Activated naive CD4-positive, alpha-beta T cell treated with anti-CD3 and anti-CD28 coated beads, Interleukin-2, amount 10 ng/mL, durations not matched to agents 7 days and 5 days (primary cell): ENCODE data around the gene TSHZ2.

Experiments
- CTCF ChIA-PET: fragments of 350-600 bp; sonication (Branson Sonifier 250); formaldehyde crosslinking; loops from one replicate; lab custom pipeline; 2021; ENCODE audit warnings: antibody characterized with exemption; lab: Charles Lee
- DNase-seq: peaks from one replicate; pipeline ENCODE4 v3.0.0-alpha.2; 2020
- H3K27ac Mint-ChIP-seq: one replicate; pipeline ENCODE4 v1.8.0; 2021; ENCODE audit warnings: mild to moderate bottlenecking, moderate library complexity, mixed read lengths
- H3K27me3 Mint-ChIP-seq: one replicate; pipeline ENCODE4 v1.8.0; 2021; ENCODE audit warnings: mild to moderate bottlenecking, mixed read lengths
- H3K36me3 Mint-ChIP-seq: one replicate; pipeline ENCODE4 v1.8.0; 2021; ENCODE audit warnings: mixed read lengths
- H3K4me1 Mint-ChIP-seq: one replicate; pipeline ENCODE4 v1.8.0; 2021; ENCODE audit warnings: mixed read lengths
- H3K4me3 Mint-ChIP-seq: one replicate; pipeline ENCODE4 v1.8.0; 2021; ENCODE audit warnings: mild to moderate bottlenecking, moderate library complexity, mixed read lengths
- H3K9me3 Mint-ChIP-seq: one replicate; pipeline ENCODE4 v1.8.0; 2021; ENCODE audit warnings: mixed read lengths

The TSHZ2 gene

GRCh38 chr20:53334861-53335260, 362.7 kb downstream of the TSHZ2 start:
- Mint-ChIP-seq H3K4me1 (peaks cover 3% of the 10 kb centered on the region), H3K27me3 (no peaks in the 10 kb centered on the region), H3K9me3 (no peaks in the 10 kb centered on the region), H3K36me3 (no peaks in the 10 kb centered on the region), H3K27ac (no peak overlapping the region), H3K4me3 (no peak overlapping the region)
- no peak for DNase-seq
- CTCF ChIA-PET, result no interaction called here

GRCh38 chr20:53335555-53335954, 363.4 kb downstream of the TSHZ2 start:
- Mint-ChIP-seq H3K4me3 (no peak overlapping the region), H3K27me3 (no peaks in the 10 kb centered on the region), H3K36me3 (no peaks in the 10 kb centered on the region), H3K4me1 (peaks cover 3% of the 10 kb centered on the region), H3K27ac (no peak overlapping the region), H3K9me3 (no peaks in the 10 kb centered on the region)
- CTCF ChIA-PET, result no interaction called here
- no peak for DNase-seq

GRCh38 chr20:53336892-53337291, 364.7 kb downstream of the TSHZ2 start:
- CTCF ChIA-PET, result no interaction called here

GRCh38 chr20:53337390-53338101, 365.4 kb downstream of the TSHZ2 start:
- H3K27ac Mint-ChIP-seq, result no peak overlapping the region
- H3K4me3 Mint-ChIP-seq, result no peak overlapping the region
- no peaks in the 10 kb centered on the region for H3K36me3 Mint-ChIP-seq
- CTCF ChIA-PET, result no interaction called here
- H3K4me1 Mint-ChIP-seq, result peaks cover 3% of the 10 kb centered on the region
- DNase-seq, result no peak
- H3K27me3 Mint-ChIP-seq, result no peaks in the 10 kb centered on the region
- no peaks in the 10 kb centered on the region for H3K9me3 Mint-ChIP-seq

More at GRCh38 chr20:53336892-53337291, 364.7 kb downstream of the TSHZ2 start:
- Mint-ChIP-seq H3K27me3 (no peaks in the 10 kb centered on the region), H3K9me3 (no peaks in the 10 kb centered on the region), H3K4me1 (peaks cover 3% of the 10 kb centered on the region), H3K36me3 (no peaks in the 10 kb centered on the region), H3K27ac (no peak overlapping the region), H3K4me3 (no peak overlapping the region)
- DNase-seq, result no peak

- H3K27ac Mint-ChIP-seq, result no peak overlapping the region
- CTCF ChIA-PET, result interaction anchor here (0.8 kb wide), 1 partner anchor 1026 kb away, joined by 3 read pairs; no protein-coding TSS in a partner anchor
- H3K27me3 Mint-ChIP-seq, result no peaks in the 10 kb centered on the region
- H3K4me1 Mint-ChIP-seq, result peaks cover 3% of the 10 kb centered on the region
- DNase-seq, result no peak
- H3K36me3 Mint-ChIP-seq, result no peaks in the 10 kb centered on the region
- H3K9me3 Mint-ChIP-seq, result no peaks in the 10 kb centered on the region
- no peak overlapping the region for H3K4me3 Mint-ChIP-seq
Observed at GRCh38 chr20:53338716-53339115, 366.6 kb downstream of the TSHZ2 start.

GRCh38 chr20:53342429-53342828, 370.3 kb downstream of the TSHZ2 start:
- H3K9me3 Mint-ChIP-seq, result no peaks in the 10 kb centered on the region

GRCh38 chr20:53343448-53343847, 371.3 kb downstream of the TSHZ2 start:
- DNase-seq, result no peak
- Mint-ChIP-seq H3K9me3 (no peaks in the 10 kb centered on the region), H3K36me3 (no peaks in the 10 kb centered on the region), H3K4me3 (no peak overlapping the region), H3K27me3 (no peaks in the 10 kb centered on the region), H3K27ac (no peak overlapping the region), H3K4me1 (peaks cover 5% of the 10 kb centered on the region)
- CTCF ChIA-PET, result interaction anchor here (0.6 kb wide), 1 partner anchor 52 kb away, joined by 3 read pairs; no protein-coding TSS in a partner anchor

More at GRCh38 chr20:53342429-53342828, 370.3 kb downstream of the TSHZ2 start:
- no peak for DNase-seq
- peaks cover 5% of the 10 kb centered on the region for H3K4me1 Mint-ChIP-seq
- H3K4me3 Mint-ChIP-seq, result no peak overlapping the region
- H3K27ac Mint-ChIP-seq, result no peak overlapping the region
- no peaks in the 10 kb centered on the region for H3K27me3 Mint-ChIP-seq
- H3K36me3 Mint-ChIP-seq, result no peaks in the 10 kb centered on the region
- CTCF ChIA-PET, result interaction anchor here (1.0 kb wide), 1 partner anchor 10 kb away, joined by 3 read pairs; no protein-coding TSS in a partner anchor

- no peak overlapping the region for H3K27ac Mint-ChIP-seq
- H3K4me1 Mint-ChIP-seq, result peaks cover 5% of the 10 kb centered on the region
- DNase-seq, result no peak
- CTCF ChIA-PET, result no interaction called here
- no peaks in the 10 kb centered on the region for H3K27me3 Mint-ChIP-seq
- H3K9me3 Mint-ChIP-seq, result peaks cover under 1% of the 10 kb centered on the region
- H3K36me3 Mint-ChIP-seq, result no peaks in the 10 kb centered on the region
- no peak overlapping the region for H3K4me3 Mint-ChIP-seq
Observed at GRCh38 chr20:53344891-53345290, 372.7 kb downstream of the TSHZ2 start.

GRCh38 chr20:53345536-53346334, 373.6 kb downstream of the TSHZ2 start:
- Mint-ChIP-seq H3K27me3 (no peaks in the 10 kb centered on the region), H3K9me3 (peaks cover 2% of the 10 kb centered on the region), H3K4me1 (peaks cover 5% of the 10 kb centered on the region), H3K4me3 (no peak overlapping the region), H3K36me3 (no peaks in the 10 kb centered on the region), H3K27ac (no peak overlapping the region)
- CTCF ChIA-PET, result no interaction called here
- no peak for DNase-seq

GRCh38 chr20:53346335-53346648, 374.1 kb downstream of the TSHZ2 start:
- CTCF ChIA-PET, result no interaction called here
- no peak for DNase-seq
- Mint-ChIP-seq H3K27ac (no peak overlapping the region), H3K9me3 (peaks cover 2% of the 10 kb centered on the region), H3K4me1 (peaks cover 5% of the 10 kb centered on the region), H3K27me3 (no peaks in the 10 kb centered on the region), H3K36me3 (no peaks in the 10 kb centered on the region), H3K4me3 (no peak overlapping the region)

- no peak for DNase-seq
- no peak overlapping the region for H3K27ac Mint-ChIP-seq
- no peak overlapping the region for H3K4me3 Mint-ChIP-seq
- peaks cover 3% of the 10 kb centered on the region for H3K4me1 Mint-ChIP-seq
- no peaks in the 10 kb centered on the region for H3K36me3 Mint-ChIP-seq
- H3K9me3 Mint-ChIP-seq, result peaks cover 6% of the 10 kb centered on the region
- no peaks in the 10 kb centered on the region for H3K27me3 Mint-ChIP-seq
- CTCF ChIA-PET, result no interaction called here
Observed at GRCh38 chr20:53349730-53350129, 377.6 kb downstream of the TSHZ2 start.

- peaks cover 22% of the 10 kb centered on the region for H3K9me3 Mint-ChIP-seq
- no peak overlapping the region for H3K27ac Mint-ChIP-seq
- no peak for DNase-seq
- no peaks in the 10 kb centered on the region for H3K27me3 Mint-ChIP-seq
- CTCF ChIA-PET, result interaction anchor here (0.6 kb wide), 1 partner anchor 195 kb away, joined by 3 read pairs; no protein-coding TSS in a partner anchor
- H3K4me1 Mint-ChIP-seq, result no peaks in the 10 kb centered on the region
- no peak overlapping the region for H3K4me3 Mint-ChIP-seq
- H3K36me3 Mint-ChIP-seq, result peaks cover 7% of the 10 kb centered on the region
Observed at GRCh38 chr20:53352727-53353440, 380.7 kb downstream of the TSHZ2 start.

- CTCF ChIA-PET, result interaction anchor here (0.7 kb wide), 1 partner anchor 485 kb away, joined by 3 read pairs; no protein-coding TSS in a partner anchor
- no peak for DNase-seq
- H3K36me3 Mint-ChIP-seq, result peaks cover 7% of the 10 kb centered on the region
- no peak overlapping the region for H3K27ac Mint-ChIP-seq
- H3K4me3 Mint-ChIP-seq, result no peak overlapping the region
- no peaks in the 10 kb centered on the region for H3K27me3 Mint-ChIP-seq
- peaks cover 22% of the 10 kb centered on the region for H3K9me3 Mint-ChIP-seq
- no peaks in the 10 kb centered on the region for H3K4me1 Mint-ChIP-seq
Observed at GRCh38 chr20:53354314-53354713, 382.2 kb downstream of the TSHZ2 start.

- Mint-ChIP-seq H3K36me3 (peaks cover 7% of the 10 kb centered on the region), H3K9me3 (peaks cover 21% of the 10 kb centered on the region), H3K27ac (no peak overlapping the region), H3K4me1 (no peaks in the 10 kb centered on the region), H3K4me3 (no peak overlapping the region), H3K27me3 (no peaks in the 10 kb centered on the region)
- CTCF ChIA-PET, result no interaction called here
- no peak for DNase-seq
Observed at GRCh38 chr20:53355790-53356189, 383.6 kb downstream of the TSHZ2 start.
